ENCODE measurements around the gene AUTS2.

DNA sequence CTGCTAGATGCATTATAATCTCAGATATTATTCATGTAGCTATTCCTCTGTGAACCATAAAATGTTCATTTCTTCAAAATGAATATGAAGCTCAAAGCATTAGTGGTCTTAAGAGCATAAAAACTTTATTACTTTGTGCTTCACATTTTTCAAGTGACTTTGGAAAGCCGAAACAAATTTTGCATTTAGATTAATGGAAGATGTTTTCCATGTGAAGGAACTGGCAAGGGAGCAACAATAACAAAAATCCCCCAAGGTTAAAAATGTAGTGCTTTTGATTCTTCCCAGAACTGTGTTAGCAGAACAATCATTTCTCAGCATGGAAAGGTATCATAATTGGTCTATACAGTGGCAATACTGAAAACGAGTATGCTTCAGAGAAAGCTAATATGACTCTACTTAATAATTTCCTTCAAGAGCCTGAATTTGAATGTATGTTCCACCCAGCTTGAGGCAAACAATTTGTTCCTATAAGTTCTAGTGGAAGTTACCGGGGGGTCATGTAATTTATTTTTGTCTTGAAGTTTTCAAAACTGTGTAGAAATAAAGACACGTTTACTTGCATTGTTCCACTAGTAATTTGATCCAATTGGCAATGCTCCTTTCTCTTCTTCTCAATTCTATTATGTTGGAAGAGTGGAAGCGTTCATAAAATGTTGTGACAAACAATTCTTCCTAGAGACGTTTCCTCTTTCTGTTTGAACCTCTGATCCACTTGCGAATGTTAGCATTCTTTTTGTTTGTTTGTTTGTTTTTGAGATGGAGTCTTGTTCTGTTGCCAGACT lies 665.4 kb downstream of the AUTS2 start:
- no peak for TF ChIP-seq GATA3 (IDR thresholded peaks at IDR 0.05; ENCODE audit: low read depth, low read length)
- TF ChIP-seq GATA2 (IDR thresholded peaks at IDR 0.05; ENCODE audit: low read depth, low read length) = no peak
